HCT116 (cell line): ENCODE results near the gene FSHR.

Experiments used
- CBX3 ChIP-seq: IDR thresholded peaks from 2 replicates; pipeline ENCODE4 v1.6.1; 2012; ENCODE audit warnings: low read depth
- CEBPB ChIP-seq: IDR thresholded peaks from 2 replicates; pipeline ENCODE4 v1.6.1; 2012; ENCODE audit warnings: low read depth
- CTCF ChIP-seq, 3 experiments: fragments of 200-600 bp in 1 of 3; sonication (generic) in 1 of 3; IDR thresholded peaks in 2 of 3; conservative IDR thresholded peaks in 1 of 3; 2 replicates each; pipeline ENCODE4 v1.5.1; 2012 to 2017; ENCODE audit warnings: low read depth in 2 of 3, low read length in 2 of 3, antibody characterized with exemption in 1 of 3, borderline replicate concordance in 1 of 3, control low read depth in 1 of 3, mild to moderate bottlenecking in 1 of 3, mixed read lengths in 1 of 3, mixed run types in 1 of 3, moderate library complexity in 1 of 3; ENCODE audit not compliant: insufficient read depth in 1 of 3
- EGR1 ChIP-seq: IDR thresholded peaks from 2 replicates; pipeline ENCODE4 v1.6.1; 2012; ENCODE audit warnings: low read depth
- EZH2 ChIP-seq: fragments of 200-600 bp; sonication (generic); IDR thresholded peaks from 2 replicates; pipeline ENCODE4 v1.6.1; 2017; ENCODE audit warnings: antibody characterized with exemption, mixed run types
- EZH2phosphoT487 ChIP-seq: fragments of 200-600 bp; IDR thresholded peaks from 2 replicates; pipeline ENCODE4 v1.6.1; 2018; ENCODE audit warnings: antibody characterized with exemption, borderline replicate concordance
- POLR2A ChIP-seq: IDR thresholded peaks from 2 replicates; pipeline ENCODE4 v1.7.0; 2011; ENCODE audit warnings: borderline replicate concordance; ENCODE audit not compliant: insufficient read depth, insufficient read length; ENCODE audit errors: extremely low read depth
- POLR2AphosphoS5 ChIP-seq: IDR thresholded peaks from 2 replicates; pipeline ENCODE4 v1.6.1; 2011; ENCODE audit warnings: mild to moderate bottlenecking, low read depth, low read length, moderate library complexity
- YY1 ChIP-seq: IDR thresholded peaks from 2 replicates; pipeline ENCODE4 v1.6.1; 2011; ENCODE audit warnings: low read length, low read depth, moderate library complexity, mild to moderate bottlenecking; ENCODE audit not compliant: insufficient replicate concordance; ENCODE audit errors: extremely low read depth

- TF ChIP-seq CBX3: no peak
- TF ChIP-seq CTCF (IDR thresholded peaks at IDR 0.05 in 2 of 3, conservative IDR thresholded peaks at IDR 0.05 in 1 of 3; ENCODE audit: borderline replicate concordance in 1 of 3, insufficient read depth in 1 of 3, low read depth in 2 of 3, low read length in 2 of 3): no peak
- TF ChIP-seq POLR2A: no peak
- no peak for TF ChIP-seq EGR1
- no peak for TF ChIP-seq EZH2
- TF ChIP-seq CEBPB: no peak
- TF ChIP-seq YY1: no peak
- no peak for TF ChIP-seq EZH2phosphoT487
- no peak for TF ChIP-seq POLR2AphosphoS5
Observed at GRCh38 chr2:49108436-49108835, 45.9 kb downstream of the FSHR start.
